Stimulated activated CD8-positive, alpha-beta memory T cell treated with anti-CD3 and anti-CD28 coated beads, Interleukin-4, amount 100 ng/mL, for 24 hours (primary cell): ENCODE data around the gene KRT7.
"Not testable (repeated sequence)": the region's sequence is repeated elsewhere in the genome, so short reads cannot be mapped to it uniquely, and the experiment has no call there.

Experiments used
- DNase-seq: peaks from one replicate; pipeline ENCODE4 v3.0.0-alpha.2; 2020; ENCODE audit warnings: low read depth

Gene KRT7

GRCh38 chr12:52278575-52279421 is 45.8 kb downstream of the KRT7 start:
- DNase-seq = peak; percentile 56

GRCh38 chr12:52279422-52280318 is 46.6 kb downstream of the KRT7 start:
- no peak for DNase-seq

GRCh38 chr12:52280319-52280795 is 47.3 kb downstream of the KRT7 start:
- no peak for DNase-seq

- DNase-seq = no peak
Measured at GRCh38 chr12:52280796-52281560, 47.9 kb downstream of the KRT7 start.

GRCh38 chr12:52284562-52285171 is 51.6 kb downstream of the KRT7 start:
- no peak for DNase-seq

- DNase-seq = no peak
Measured at GRCh38 chr12:52285172-52285745, 52.2 kb downstream of the KRT7 start.

GRCh38 chr12:52285851-52286530 is 52.9 kb downstream of the KRT7 start:
- DNase-seq = no peak

- not testable (repeated sequence) for DNase-seq
Measured at GRCh38 chr12:52286857-52287785, 54.1 kb downstream of the KRT7 start.

GRCh38 chr12:52287816-52288805 is 55.1 kb downstream of the KRT7 start:
- DNase-seq = not testable (repeated sequence)

GRCh38 chr12:52290483-52291134 is 57.6 kb downstream of the KRT7 start:
- not testable (repeated sequence) for DNase-seq

- DNase-seq = no peak
Measured at GRCh38 chr12:52291267-52291935, 58.4 kb downstream of the KRT7 start, which contains the start of gene KRT81. Gene KRT81, minus strand, starts transcription at chr12:52291534. Its CDS starts 69 bp downstream, at chr12:52291465.

- DNase-seq = no peak
Measured at GRCh38 chr12:52293926-52294325, 60.9 kb downstream of the KRT7 start.

- DNase-seq = no peak
Measured at GRCh38 chr12:52294803-52295202, 61.8 kb downstream of the KRT7 start.

- DNase-seq = no peak
Measured at GRCh38 chr12:52295663-52296062, 62.6 kb downstream of the KRT7 start.

GRCh38 chr12:52296572-52297215 is 63.7 kb downstream of the KRT7 start:
- DNase-seq = no peak
